Measurements from ENCODE around the gene FBLN1.
A peak's percentile ranks its signal among the peaks of the same experiment; 100 is the strongest.

Gene FBLN1

GRCh38 chr22:45640291-45640940 lies 137.7 kb downstream of the FBLN1 start:
- no peak for DNase-seq (ENCODE audit: low spot score)

GRCh38 chr22:45640941-45641621 lies 138.4 kb downstream of the FBLN1 start:
- no peak for DNase-seq (ENCODE audit: low spot score)

GRCh38 chr22:45642986-45643385 lies 140.3 kb downstream of the FBLN1 start:
- DNase-seq (ENCODE audit: low spot score) = no peak

- DNase-seq (ENCODE audit: low spot score) = no peak
Measured at GRCh38 chr22:45644714-45645113, 142.0 kb downstream of the FBLN1 start.

GRCh38 chr22:45645150-45645525 lies 142.5 kb downstream of the FBLN1 start:
- DNase-seq (ENCODE audit: low spot score) = no peak

- peak; percentile 9 for DNase-seq (ENCODE audit: low spot score)
Measured at GRCh38 chr22:45645526-45646414, 143.1 kb downstream of the FBLN1 start.

- DNase-seq (ENCODE audit: low spot score) = no peak
Measured at GRCh38 chr22:45647532-45648225, 145.0 kb downstream of the FBLN1 start.

- no peak for DNase-seq (ENCODE audit: low spot score)
Measured at GRCh38 chr22:45648301-45649117, 145.8 kb downstream of the FBLN1 start.

GRCh38 chr22:45649809-45650208 lies 147.1 kb downstream of the FBLN1 start:
- no peak for DNase-seq (ENCODE audit: low spot score)

GRCh38 chr22:45650721-45651120 lies 148.0 kb downstream of the FBLN1 start:
- DNase-seq (ENCODE audit: low spot score) = no peak

Data from RKO (cell line).